Superior temporal gyrus (tissue), 1 donor: ENCODE results near the gene ZNF324B.
"Not testable (repeated sequence)": the region's sequence is repeated elsewhere in the genome, so short reads cannot be mapped to it uniquely, and the experiment has no call there.

Experiments
- DNase-seq: peaks from one replicate; pipeline ENCODE4 v3.0.0-alpha.2; 2016; ENCODE audit errors: extremely low spot score

Gene ZNF324B

DNA sequence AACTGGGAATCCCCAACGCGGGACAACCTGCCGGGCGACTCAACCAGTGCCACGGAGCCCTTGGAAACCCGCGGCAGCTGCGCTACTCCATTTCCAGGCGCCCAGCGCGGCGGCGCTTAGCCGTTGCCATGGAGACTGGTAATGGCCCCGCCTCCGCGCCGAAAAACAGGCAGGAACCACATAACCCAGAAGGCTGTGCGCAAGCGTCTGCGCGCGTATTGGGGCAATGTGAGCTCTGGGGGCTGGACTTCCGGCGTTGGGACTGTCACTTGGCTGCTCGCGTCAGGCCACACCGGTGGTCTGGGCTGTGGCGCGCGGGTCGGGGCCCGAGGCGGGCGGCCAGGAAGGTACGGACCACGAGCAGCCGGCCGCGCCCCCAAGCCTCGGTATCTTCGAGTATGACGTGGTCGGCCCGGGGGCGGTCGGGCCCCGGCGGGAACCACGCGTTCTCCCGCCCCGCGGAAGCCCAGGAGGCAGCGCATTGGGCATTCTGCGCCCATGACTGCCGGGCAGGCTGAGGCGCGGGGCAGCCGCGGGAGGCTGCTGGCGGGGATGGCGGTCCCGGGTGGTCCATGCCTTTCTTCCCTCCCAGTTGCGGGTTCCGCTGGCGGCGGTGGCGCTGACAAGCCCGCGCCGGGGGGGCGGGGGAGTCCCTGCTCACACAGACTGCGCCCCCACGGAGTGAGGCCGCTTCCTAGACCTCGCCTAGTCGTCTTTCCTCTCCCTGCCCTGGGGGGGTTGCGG lies at the start of gene ZNF324B:
Gene ZNF324B (plus strand): TSS at position 265 of the 744 bp plus-strand sequence. CDS start 2,080 bp downstream, outside the sequence.
- peak; percentile 99 for DNase-seq

DNA sequence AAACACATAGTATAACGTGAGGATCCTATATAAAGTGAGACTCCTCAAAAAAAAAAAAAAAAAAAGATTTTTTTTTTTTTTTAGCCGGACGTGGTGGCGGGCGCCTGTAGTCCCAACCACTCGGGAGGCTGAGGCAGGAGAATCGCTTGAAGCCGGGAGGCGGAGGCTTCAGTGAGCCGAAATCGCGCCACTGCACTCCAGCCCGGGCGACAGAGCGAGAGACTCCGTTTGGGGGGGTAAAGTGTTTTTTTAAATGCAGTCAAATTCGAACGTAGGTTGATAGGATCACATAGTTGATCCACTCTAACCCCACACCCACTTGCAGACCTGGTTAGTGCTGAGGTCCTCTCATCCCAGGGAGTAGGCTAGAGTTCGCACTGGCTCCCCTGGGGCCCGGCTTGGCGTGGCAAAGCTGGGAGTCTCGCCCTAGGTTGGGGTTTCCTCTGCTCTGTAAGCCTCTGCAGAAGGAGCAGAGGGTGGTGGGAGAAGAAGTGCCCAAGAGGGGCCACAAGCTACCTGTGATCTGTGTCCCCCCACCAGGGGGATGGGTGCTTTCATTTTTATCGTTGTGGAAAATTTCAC lies 49.5 kb upstream of the ZNF324B start:
- no peak for DNase-seq

DNA sequence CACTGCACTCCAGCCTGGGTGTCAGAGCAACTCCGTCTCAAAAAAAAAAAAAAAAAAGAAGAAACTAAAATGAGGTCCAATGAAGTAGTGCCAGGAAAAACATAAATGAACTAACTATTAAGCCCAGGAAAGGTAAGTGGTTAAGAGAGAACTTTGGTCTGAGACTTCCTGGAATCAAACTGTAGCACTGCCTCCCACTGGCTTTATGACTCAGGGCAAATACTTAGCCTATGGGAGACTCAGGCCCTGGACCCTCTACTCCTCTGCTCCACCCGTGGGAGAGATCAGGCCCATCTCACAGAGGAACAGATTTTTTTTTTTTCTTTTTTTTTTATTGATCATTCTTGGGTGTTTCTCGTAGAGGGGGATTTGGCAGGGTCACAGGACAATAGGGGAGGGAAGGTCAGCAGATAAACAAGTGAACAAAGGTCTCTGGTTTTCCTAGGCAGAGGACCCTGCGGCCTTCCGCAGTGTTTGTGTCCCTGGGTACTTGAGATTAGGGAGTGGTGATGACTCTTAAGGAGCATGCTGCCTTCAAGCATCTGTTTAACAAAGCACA lies 47.4 kb upstream of the ZNF324B start:
- DNase-seq, result not testable (repeated sequence)

DNA sequence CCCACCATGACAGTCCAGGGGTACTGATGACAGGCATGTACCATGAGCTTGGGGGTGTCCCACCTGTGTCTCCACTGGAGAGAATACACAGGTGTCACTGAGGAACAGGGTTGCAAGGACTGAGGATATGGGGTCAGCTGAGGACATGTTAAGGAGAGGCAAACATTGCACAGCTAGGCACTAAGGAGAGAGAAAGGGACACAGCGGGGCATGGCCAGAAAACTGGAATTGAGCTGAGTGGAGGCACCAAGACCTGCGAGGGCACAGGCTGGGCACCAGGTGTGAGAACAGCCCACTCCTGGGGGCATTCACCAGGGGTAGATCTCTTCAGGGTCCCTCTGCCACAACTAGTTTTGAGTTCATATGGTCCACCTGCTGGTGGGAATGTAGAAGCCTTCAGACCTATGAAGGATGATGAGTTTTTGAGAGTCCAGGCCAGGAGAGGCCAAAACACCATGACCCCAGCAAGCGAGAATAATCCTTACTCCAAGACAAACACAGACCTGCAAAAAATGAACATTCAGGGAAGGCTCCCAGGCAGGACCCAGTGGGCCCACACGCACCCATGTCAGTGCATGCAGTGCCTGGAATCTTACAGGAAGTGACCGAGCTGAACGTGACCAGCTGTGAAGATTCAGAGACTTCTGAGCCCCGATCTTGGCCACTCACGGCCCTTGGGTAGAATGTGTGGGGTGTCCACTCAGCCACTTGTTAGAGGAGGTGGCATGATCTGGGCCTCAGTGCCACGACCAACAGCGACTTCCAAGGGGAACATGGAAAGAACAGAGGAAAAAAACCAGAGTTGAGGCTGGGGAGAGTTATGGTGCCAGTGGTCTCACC lies 44.4 kb upstream of the ZNF324B start:
- DNase-seq, result no peak

DNA sequence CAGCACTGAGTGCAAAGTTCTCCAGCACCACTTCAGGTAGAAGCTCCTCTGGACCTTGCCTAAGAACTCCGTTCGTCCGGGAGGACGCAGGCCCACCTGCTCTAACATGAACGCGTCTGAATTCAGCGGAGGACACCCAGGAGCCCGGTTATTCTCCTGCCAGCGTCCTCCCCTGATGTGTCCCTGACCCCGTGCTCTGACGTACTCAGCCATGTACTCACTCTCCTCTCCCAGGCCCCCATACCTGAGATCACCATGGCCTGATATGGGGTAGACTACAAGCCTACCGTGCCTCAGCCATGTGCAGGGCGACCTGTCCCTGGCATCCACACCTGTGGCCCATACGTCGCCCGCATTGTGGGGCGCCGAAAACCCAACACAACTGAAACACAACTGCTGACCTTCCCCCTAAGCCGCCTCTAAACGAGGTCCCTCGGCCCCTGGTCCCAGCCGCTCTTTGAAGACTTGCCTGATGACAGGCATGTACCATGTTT lies 43.7 kb upstream of the ZNF324B start:
- no peak for DNase-seq

DNA sequence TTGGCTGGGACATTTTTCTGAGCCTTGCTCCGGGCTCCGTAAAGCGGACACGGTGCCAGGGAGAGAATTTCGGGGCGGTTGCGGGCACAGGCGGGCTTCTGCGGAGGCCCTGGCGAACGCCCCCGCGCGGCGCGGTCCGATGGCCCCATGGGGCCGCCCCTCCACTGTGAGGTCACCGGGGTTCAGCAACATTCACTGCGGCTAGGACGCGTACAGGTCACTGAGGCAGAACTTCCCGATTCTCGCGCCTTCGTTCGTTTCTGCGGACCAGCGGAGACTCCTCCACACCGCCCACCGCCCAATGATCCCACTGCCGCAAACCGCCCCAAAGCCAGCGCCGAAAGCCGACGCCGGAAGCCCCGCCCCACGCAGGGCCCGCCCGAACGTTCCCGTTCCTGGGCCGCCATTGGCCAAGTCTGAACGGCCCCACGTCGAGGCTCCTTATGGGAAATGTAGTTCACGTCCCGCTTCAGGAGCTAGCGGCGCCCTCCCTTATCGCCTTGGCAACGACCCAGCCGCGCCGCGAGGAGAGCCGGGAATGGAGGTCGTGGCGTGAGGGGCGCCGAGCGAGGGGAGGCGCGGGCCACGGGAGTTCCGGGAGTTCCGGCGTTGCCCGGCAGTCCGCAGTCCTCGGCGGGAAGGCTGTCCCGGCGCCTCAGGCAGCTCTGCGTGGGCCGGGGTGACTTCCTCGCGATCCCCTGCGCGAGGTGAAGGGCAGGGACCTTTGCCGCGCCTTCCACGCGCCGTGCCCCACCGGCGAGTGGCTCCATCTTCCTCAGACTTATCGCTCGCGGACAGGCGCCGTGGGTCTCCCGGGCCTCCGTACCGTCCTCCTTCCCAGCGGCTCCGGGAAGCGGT lies 43.0 kb upstream of the ZNF324B start, which contains the start of gene ZNF584:
Gene ZNF584 (plus strand): TSS at position 498 of the 858 bp plus-strand sequence. CDS start 499 bp downstream, outside the sequence.
- DNase-seq, result peak; percentile 98

DNA sequence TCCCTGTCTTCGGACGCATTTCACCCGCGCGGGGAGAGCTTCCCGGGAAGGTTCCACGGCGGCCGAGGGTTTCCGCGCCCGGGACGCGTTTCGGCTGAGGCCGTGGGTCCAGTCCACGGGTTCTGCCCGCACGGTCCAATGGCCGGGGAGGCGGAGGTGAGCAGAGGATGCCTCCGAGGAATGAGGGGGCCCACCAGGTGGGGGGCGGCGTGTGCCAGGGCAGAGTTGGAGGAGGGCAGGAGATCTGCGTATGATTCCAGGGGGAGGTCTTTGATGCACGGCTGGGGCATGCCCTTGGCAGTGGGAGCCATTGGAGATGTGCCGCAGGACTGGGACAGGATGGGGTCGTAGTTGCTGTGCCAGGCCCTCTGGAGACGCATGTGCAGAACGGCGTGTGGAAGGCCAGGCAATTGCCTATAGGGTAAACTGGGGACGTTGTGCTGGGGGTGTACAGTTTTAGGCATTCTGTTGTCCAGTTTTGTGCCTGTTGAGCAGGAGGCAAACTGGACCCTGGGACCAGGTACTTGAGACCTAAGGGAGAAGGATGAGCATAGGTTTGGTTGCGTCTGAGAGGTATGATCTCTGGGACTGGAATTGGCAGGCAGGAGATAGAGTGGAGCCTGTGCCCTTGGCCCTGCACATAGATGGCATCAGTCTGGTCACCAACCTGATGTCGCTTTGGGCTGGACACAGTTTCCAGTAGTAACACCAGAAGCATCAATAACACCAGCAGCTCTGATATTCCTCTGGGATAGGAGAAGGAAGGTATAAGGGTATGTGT lies 42.2 kb upstream of the ZNF324B start:
- DNase-seq, result no peak

DNA sequence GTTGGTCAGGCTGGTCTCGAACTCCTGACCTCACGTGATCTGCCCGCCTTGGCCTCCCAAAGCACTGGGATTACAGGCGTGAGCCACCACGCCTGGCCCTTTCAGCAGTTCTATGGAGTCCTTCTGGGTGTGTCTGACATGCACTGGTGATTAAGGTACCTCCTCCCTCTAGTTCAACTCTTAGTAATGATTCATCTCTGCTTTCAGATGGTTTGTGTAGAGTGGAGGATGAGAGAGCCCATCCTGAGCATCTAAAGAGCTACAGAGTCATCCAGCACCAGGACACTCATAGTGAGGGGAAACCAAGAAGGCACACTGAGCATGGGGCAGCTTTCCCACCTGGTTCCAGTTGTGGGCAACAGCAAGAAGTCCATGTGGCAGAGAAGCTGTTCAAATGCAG lies 34.8 kb upstream of the ZNF324B start:
- DNase-seq, result no peak

DNA sequence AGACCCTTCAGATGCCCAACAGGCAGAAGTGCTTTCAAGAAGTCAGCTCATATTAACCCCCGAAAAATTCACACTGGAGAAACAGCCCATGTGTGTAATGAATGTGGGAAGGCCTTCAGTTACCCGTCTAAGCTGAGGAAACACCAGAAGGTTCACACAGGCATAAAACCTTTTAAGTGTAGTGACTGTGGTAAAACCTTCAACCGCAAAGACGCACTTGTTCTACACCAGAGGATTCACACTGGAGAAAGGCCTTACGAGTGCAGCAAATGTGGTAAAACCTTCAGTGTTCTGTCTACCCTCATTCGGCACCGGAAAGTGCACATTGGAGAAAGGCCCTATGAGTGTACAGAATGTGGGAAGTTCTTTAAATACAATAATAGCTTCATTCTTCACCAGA lies 34.4 kb upstream of the ZNF324B start:
- DNase-seq, result no peak

DNA sequence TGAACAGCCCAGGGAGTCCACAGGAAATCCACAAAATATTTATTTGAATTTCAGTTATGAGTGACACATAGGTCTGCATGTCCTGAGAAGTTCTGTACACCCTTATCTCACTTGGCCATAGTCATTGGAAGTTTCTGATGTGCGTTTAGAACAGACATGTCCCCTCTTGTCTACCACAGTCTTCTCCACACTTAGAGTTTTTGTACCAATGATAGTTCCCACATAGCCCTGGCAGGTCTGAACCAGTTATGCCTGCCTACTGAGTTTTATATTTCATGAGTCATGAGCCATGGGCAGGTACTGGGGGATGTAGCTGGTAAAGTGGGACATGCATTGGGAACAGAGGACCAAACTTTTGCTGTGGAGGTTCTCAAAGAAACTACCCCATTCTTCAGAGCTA lies 22.8 kb upstream of the ZNF324B start:
- DNase-seq, result no peak

DNA sequence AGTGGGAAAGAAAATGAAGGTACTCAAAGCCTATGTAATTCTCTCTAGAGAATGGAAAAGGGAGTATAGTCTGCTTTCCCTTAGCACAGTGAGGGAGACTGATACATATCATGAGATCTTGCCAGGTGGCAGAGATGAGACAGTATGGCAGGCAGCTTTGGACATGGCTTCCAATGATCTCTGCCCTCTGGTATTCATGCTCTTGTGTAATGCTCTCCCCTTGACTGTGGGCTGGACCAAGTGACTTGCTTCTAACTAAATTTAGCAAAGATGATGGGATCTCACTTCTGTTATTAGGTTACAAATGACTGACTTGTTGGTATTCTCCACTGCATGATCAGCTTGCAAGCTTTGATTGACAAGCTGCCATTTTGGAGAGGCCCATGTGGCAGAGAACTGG lies 21.7 kb upstream of the ZNF324B start:
- DNase-seq, result no peak

DNA sequence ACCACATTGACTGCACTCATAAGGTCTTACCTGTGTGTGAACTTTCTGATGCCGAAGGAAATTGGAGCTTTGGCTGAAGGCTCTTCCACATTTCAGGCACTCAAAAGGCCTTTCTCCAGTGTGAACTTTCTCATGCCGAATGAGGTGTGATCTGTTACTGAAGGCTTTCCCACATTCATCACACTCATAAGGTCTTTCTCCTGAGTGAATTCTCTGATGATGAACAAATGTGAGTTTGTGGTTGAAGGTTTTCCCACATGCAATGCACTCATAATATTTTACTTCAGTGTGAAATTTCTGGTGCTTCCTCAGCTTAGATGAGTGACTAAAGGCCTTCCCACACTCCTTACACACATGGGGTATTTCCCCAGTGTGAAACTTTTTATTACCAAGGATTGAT lies 17.2 kb upstream of the ZNF324B start:
- DNase-seq, result no peak

DNA sequence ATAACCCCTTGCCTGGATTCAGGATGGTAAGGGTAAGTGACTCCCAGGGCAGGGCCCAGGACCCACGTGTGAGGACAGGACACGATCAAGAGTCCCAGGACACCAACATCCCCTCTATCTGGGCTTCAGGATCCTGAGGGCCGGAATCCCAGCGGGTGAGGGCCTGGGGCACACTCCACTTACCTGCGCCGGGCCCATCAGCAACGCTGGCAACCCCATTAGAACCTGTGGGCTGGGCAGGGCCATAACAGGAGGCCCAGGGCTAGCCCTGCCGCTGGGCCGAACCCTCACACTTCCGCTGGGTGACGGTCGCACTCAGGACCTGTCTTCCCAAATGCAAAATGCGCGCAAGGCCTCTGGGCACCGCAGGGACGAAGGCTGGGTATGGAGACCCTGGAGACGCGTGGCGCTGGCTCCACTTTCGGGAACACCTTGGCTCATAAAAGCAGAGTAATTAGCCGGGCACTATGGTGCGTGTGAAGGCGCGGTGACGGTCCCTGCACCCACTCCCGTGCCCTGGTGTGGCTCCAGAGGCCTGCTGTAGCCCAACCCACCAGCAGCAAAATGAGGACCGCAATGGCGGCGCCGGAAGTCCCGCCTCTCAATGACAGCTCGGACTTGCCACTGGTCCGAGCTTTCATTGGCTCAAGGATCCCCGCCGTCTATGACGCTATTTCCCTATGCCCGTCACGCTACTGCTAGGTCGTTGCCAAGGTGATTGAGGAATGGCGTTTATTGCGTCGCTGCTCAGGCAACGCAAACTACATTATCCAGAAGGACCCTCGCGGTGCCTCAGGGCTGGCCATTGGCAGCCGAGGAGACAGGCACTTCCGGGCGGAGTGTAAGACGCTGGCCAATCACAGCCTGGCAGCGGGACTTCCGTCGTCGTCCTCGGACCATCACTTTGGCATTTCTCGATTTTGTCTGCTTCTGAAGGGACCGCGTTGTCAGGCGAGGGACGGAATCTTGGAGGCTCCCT lies 11.6 kb upstream of the ZNF324B start, which contains the start of gene ZNF132:
Gene ZNF132 (minus strand): TSS at position 578 of the 979 bp plus-strand sequence. CDS start 332 bp downstream, at position 246.
- peak; percentile 100 for DNase-seq

DNA sequence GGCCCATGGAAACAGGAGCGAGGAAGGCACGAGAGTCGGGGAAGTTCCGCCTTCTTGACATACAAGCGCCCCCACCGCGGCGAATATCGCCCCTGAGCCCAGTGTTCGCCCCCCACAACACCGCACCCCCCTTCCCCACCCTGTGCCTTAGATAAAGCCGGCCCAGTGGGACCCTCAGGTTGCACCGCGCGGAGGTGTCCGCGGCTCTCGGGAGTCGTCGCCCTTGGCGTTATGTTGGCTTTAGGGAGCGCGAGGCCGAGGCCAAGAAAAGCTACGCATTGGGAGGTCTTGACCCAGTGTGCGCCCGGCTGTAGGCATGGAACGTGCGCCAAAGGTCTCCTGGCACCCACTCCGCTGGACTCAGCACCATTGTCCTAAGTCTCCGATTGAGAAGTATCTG lies 10.9 kb upstream of the ZNF324B start:
- no peak for DNase-seq

DNA sequence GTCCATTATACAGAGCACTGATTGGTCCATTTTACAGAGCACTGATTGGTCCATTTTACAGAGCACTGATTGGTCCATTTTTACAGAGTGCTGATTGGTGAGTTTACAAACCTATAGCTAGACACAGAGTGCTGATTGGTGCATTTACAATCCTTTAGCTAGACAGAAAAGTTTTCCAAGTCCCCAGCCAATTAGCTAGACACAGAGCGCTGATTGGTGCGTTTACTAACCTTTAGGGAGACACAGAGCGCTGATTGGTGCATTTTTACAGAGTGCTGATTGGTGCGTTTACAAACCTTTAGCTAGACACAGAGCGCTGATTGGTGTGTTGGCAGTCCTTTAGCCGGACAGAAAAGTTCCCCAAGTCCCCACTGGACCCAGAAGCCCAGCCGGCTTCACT lies 8.4 kb upstream of the ZNF324B start:
- DNase-seq, result not testable (repeated sequence)

DNA sequence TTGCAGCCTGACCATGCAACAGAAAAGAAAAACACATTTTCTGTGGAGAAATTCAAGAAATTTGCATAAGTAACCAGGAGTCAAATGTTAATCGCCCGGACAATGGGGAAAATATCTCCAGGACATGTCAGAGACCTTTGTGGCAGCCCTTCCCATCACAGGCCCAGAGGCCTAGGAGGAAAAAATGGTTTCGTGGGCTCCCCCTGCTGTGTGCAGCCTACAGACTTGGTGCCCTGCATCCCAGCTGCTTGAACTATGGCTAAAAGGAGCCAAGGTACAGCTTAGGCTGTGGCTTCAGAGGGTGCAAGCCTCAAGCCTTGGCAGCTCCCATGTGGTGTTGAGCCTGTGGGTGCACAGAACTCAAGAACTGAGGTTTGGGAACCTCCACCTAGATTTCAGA lies 2.6 kb upstream of the ZNF324B start:
- not testable (repeated sequence) for DNase-seq

DNA sequence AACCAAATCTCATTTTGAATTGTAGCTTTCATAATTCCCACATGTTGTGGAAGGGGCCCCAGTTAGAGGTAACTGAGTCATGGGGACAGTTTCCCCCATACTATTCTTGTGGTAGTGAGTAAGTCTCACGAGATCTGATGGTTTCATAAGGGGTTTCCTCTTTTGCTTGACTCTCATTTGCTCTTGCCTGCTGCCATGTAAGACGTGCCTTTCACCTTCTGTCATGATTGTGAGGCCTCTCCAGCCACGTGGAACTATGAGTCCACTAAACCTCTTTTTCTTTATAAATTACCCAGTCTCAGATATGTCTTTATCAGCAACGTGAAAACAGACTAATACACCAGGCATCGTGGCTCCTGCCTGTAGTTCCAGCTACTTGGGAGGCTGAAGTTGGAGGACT lies 1.4 kb upstream of the ZNF324B start:
- DNase-seq, result not testable (repeated sequence)

DNA sequence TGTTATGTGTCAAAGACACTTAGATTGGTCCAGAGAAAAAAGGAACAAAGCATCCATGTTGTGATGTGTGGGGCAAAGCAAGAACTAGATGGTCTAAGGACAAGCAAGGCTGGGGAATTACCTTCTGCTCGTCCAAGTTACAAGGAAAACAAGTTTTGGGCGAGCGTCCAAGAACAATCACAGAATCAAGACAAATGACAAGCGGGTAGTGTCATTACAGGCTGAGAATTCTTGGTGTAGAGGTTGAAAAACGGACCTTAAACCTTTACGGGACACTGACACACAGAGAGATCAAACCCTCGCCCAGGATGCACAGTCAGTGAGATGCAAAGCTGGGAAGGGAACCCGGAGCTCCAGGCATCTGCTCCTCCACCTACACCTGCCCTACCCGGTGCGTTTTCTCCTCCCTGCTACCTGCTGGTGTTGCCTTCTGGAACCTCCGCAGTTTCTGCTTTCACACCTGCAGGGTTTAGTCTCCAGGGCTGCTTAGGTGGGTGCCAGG lies 515 bp upstream of the ZNF324B start:
- DNase-seq, result peak; percentile 26

DNA sequence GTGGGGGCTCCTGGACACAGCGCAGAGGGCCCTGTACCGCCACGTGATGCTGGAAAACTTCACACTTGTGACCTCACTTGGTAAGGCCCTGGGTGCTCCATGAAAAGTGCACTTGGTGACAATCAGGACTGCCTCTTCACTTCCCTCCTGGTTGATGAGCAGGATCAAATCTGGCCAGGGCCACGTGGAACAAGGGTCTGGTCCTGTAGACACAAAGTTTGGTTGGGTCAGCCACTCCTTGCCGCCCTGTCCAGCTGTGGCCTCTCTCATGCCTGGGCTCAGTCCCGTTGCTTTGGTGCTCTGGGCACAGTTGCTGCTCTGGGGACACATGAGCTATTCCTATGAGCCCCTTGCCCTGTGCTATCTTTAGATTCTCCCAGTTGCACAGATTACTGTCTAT lies 2.3 kb downstream of the ZNF324B start:
- no peak for DNase-seq
